IPS-NIHi7 (cell line): Measurements from ENCODE around the gene MT2A.
A peak's percentile ranks its signal among the peaks of the same experiment; 100 is the strongest.
"Not testable (repeated sequence)": the region's sequence is repeated elsewhere in the genome, so short reads cannot be mapped to it uniquely, and the experiment has no call there.

Source experiments
- DNase-seq: peaks from one replicate; pipeline ENCODE4 v3.0.0; 2012; ENCODE audit warnings: mixed read lengths; ENCODE audit errors: extremely low spot score

MT2A gene

GRCh38 chr16:56608043-56608875, at the start of gene MT2A:
Gene MT2A (plus strand): TSS chr16:56608584. CDS start chr16:56608656, 72 bp downstream.
- DNase-seq, result peak; percentile 93

- no peak for DNase-seq
Measured at GRCh38 chr16:56559109-56559508, 49.3 kb upstream of the MT2A start.

GRCh38 chr16:56560447-56560846, 47.9 kb upstream of the MT2A start:
- no peak for DNase-seq

DNA sequence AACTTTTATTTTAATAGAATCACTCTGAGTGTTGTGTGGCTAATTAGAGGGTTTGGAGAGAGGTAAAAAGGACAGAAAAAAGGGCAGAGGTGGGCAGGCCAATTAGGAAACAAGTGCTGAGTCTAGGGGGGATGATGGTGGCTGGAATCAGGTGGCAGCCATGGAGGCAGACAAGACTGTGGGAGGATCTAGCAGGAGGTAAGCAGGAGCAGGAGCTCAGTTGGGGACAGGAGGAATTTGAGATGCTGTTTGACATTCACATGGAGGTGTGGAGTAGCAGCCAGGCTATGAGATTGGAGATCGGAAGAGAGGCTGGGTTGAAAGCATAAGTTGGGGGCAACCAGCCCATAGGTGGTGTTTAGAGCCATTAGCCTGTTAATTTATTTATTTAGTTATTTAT, 47.3 kb upstream of the MT2A start:
- no peak for DNase-seq

GRCh38 chr16:56564793-56565477, 43.4 kb upstream of the MT2A start, which contains the start of gene MT4:
Gene MT4 (plus strand): TSS chr16:56565073. CDS start chr16:56565129, 56 bp downstream.
- no peak for DNase-seq

- DNase-seq, result no peak
Measured at GRCh38 chr16:56569971-56570370, 38.4 kb upstream of the MT2A start.

DNA sequence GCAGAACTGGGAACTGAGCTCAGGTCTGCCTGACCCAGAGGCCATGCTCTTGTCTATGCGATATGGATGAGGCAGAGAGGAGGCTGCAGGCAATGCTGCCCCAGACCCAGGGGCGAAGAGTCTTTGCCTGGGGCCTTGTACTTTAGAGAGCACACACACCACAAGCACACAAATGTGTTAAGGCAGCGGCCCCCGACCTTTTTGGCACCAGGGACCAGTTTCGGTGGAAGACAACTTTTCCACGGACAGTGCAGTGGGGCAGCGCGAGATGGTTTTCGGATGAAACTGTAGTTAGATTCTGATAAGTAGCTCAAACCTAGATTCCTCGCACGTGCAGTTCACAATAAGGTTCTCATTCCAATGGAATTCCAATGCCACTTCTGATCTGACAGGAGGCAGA, 36.9 kb upstream of the MT2A start:
- DNase-seq, result no peak

DNA sequence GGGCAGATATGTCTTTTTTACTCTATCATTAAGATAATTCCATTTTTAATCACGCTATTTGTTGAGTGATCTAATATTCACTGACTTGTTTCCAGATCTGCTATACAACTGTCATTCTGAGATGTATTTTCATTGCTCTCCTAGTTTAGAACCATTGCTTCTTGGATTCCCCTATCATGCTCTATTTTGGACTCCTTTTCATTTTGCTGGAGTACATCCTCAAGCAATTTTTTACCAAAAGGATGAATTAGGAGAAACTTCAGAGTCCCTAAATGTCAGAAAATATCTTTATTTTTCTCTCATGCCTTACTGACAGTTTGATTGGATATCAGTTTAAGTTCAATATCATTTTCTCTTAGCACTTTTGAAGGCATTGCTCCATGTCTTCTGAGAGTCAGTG, 33.8 kb upstream of the MT2A start:
- DNase-seq, result no peak

DNA sequence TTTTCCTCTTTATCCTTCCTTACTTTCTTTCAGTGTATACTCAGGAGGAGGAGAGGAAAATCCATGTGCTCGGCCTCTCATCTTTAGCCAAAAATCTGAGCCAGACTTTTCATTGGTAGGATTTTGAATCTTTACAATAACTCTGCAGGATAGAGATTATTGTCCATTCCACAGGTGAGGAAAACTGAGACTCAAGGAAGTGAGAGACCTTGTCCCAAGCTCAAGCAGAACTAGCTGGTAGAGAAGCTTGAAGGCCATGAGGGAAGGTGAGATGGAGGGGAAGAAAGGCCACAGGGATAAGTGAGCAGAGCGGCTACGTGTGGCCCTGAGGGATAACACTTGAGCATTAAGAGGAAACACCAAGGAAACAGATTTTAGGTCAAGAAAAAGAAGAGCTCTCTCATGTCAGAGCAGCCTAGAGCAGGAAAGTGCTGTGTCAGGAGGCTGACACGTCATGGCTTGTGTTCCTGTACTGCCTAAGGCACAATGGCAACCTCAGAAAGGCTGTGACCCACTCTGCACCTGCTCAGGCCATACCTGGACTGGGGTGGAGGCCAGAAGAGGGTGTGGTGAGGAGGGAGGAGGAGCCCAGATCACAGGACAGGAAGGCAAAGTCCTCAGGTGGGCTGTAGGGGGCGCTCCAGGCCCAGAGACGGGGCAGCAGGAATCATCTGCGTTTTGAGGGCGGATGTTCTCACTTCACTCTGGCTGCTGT, 31.6 kb upstream of the MT2A start:
- DNase-seq, result peak; percentile 92

- no peak for DNase-seq
Measured at GRCh38 chr16:56577300-56577625, 31.1 kb upstream of the MT2A start.

- DNase-seq, result no peak
Measured at GRCh38 chr16:56580391-56581048, 27.9 kb upstream of the MT2A start.

DNA sequence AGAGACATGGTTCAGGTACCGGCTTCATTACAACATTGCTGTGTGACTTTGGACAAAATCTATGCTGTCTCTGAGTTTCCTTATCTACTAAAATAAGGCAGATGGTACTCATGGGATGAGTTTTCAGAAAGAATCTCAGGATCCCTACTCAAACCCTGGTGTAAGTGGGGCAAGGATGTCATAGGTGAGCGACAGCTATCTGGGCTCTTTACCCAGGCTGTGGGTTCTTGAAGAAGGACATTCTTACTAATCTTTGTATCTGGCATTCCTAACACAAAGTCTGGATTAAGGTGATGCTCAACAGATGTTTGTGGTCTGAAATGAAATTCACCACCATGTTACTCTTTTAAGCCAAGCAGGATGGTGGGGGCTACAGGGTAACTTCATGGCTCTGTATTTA, 25.5 kb upstream of the MT2A start:
- not testable (repeated sequence) for DNase-seq

DNA sequence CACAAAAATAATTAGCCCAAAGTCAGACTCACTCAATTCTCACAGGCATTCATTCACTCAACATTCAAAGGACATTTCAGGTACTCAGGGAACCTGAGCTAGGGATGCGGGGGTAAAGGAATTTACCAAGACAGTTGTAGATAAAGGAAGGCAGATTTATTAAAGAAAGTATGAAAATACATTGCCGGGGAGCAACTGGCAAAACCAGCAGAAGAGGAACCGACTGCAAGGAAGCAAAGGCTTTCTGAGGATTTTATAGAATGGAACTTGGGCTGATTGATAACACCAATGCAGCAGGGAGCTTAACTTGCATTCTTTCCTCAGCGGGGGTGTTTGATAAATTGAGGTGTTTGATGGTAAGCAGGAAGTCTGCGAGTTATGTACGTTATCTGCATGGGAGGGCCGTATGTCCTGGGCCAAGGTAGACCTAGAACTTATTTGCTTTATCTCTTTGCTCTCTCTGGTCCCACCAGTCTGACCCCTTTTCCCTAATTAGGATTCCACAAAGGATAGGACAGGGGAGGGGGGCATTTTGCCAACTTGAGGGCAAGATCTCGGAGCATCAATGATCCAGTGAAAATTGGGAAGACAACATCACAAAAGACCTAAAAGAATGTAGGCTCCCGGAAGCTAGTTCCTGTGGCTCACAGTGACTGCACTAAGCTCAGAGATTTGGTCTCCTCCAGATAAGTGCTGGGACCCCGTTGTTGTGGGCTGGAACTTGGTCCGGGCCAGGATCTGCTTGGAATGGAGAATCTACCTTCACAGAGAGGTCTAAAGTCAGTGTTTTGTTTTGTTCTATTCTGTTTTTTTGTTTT, 24.8 kb upstream of the MT2A start:
- no peak for DNase-seq

DNA sequence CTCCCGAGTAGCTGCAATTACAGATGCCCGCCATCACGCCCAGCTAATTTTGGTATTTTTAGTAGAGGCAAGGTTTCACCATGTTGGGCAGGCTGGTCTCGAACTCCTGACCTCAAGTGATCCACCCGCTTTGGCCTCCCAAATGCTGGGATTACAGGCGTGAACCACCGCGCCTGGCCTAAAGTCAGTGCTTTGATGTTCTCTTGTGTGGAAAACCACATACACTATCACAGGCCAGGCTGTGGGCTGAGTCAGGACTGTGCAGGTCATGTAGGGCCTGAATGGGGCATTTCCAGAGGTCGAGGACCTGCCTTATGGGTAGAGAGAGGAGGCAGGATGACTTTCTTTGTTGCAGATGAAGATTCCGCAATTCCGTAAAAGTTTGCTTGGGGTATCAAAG, 24.1 kb upstream of the MT2A start:
- no peak for DNase-seq

DNA sequence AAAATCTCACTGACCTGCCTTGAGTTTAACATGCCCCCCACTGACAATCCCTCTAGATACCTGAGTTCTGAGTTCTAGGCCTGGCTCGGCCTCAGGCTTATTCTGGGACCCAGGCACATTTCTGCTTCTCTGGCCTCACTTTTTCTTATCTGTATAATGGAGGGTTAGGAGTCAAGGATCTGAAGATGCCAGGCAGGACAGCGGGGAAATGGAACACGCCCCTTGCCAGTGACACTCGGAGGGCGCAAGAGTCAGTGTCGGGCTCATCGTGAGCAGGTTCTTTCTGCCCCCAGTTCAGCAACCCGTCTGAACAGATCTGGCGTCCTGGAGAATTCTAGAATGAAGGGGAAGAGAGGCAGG, 19.6 kb upstream of the MT2A start:
- no peak for DNase-seq

GRCh38 chr16:56589141-56590039, 19.0 kb upstream of the MT2A start, which contains the start of gene MT3:
Gene MT3 (plus strand): TSS chr16:56589528. CDS start chr16:56589591, 63 bp downstream.
- DNase-seq, result peak; percentile 71

DNA sequence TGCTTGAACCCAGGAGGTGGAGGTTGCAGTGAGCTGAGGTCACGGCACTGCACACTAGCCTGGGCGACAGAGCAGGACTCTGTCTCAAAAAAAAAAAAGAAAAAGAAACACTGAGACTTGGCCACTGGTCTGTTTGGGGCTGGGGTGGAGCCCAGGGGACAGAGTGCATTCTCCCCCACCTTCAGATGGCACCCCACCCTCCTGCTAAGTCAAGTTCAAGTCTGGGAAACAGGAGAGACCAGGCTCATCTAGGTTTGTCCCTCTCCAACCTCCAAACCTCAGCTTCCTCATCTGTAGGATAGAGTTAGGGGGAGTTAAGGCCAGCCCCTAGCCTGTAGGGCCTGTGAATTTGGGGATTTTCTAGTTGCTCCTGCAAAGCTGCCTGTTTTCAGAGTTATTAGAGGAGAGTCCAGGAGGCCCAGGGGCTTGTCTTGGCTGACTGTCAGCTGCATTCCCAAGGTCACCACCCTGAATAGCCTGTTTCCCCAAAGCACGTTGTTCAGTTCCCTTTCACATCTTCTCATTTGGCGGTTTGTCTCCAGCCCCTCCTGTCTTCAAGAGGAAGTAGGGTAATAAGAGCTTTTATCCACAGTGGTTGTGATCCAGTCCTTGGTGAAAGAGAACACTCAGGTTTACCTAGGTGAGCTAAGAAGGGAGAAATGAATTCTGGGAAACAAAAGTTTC, 16.9 kb upstream of the MT2A start:
- no peak for DNase-seq

- no peak for DNase-seq
Measured at GRCh38 chr16:56593573-56594291, 14.7 kb upstream of the MT2A start.

GRCh38 chr16:56594292-56594619, 14.1 kb upstream of the MT2A start:
- DNase-seq, result no peak
